ENCODE measurements around the gene CPVL.

DNA sequence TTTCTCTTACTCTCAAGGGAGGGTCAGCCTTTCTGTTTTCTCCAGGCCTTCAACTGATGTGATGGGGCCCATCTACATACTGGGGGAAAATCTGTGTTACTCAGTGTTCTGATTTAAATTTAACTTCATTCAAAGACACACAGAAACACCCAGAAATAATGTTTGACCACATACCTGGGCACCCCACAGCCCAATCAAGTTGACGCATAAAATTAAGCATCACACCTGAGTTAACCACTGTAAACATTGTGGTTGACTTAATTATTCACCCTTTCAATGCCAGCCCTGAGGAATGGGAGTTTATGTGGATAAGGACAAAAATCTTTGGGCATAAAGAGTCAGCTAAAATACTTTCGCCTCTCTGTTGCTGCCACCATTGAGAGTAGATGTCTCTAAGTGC, 38.3 kb upstream of the CPVL start:
- TF ChIP-seq, protein P1, sequence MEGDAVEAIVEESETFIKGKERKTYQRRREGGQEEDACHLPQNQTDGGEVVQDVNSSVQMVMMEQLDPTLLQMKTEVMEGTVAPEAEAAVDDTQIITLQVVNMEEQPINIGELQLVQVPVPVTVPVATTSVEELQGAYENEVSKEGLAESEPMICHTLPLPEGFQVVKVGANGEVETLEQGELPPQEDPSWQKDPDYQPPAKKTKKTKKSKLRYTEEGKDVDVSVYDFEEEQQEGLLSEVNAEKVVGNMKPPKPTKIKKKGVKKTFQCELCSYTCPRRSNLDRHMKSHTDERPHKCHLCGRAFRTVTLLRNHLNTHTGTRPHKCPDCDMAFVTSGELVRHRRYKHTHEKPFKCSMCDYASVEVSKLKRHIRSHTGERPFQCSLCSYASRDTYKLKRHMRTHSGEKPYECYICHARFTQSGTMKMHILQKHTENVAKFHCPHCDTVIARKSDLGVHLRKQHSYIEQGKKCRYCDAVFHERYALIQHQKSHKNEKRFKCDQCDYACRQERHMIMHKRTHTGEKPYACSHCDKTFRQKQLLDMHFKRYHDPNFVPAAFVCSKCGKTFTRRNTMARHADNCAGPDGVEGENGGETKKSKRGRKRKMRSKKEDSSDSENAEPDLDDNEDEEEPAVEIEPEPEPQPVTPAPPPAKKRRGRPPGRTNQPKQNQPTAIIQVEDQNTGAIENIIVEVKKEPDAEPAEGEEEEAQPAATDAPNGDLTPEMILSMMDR (conservative IDR thresholded peaks at IDR 0.05 in 1 of 2, IDR thresholded peaks at IDR 0.05 in 1 of 2; ENCODE audit: extremely low read depth in 1 of 2, insufficient read depth in 1 of 2, low read depth in 1 of 2, low read length in 2 of 2) = no peak
- no peak for TF ChIP-seq EZH2 (IDR thresholded peaks at IDR 0.05; ENCODE audit: borderline replicate concordance, low read length)
